ENCODE results near the gene MCU.

- TF ChIP-seq POLR2AphosphoS5 (IDR thresholded peaks at IDR 0.05; ENCODE audit: low read depth, low read length) (no peak), POLR2A (IDR thresholded peaks at IDR 0.05; ENCODE audit: low read depth, low read length) (no peak), TAF1 (IDR thresholded peaks at IDR 0.05; ENCODE audit: borderline replicate concordance, low read depth, low read length) (no peak)
Measured at GRCh38 chr10:72935361-72935760, 243.4 kb downstream of the MCU start.

All from GM12892 (cell line).